HG03139 (cell line): Measurements from ENCODE around the gene ARHGAP40.

Experiments used
- ATAC-seq: cut with Tn5 transposase; IDR thresholded peaks from one replicate; pipeline ENCODE4 v1.9.1; 2021; ENCODE audit not compliant: unreplicated experiment

The ARHGAP40 gene

GRCh38 chr20:38645980-38646858, 44.6 kb downstream of the ARHGAP40 start:
- ATAC-seq, result peak; percentile 77

- ATAC-seq, result no peak
These were observed 47.8 kb downstream of the ARHGAP40 start for GRCh38 chr20:38649275-38649891.

GRCh38 chr20:38650010-38650409, 48.4 kb downstream of the ARHGAP40 start:
- no peak for ATAC-seq

- no peak for ATAC-seq
These were observed 49.5 kb downstream of the ARHGAP40 start for GRCh38 chr20:38651154-38651553.

GRCh38 chr20:38651562-38651961, 50.0 kb downstream of the ARHGAP40 start:
- no peak for ATAC-seq

GRCh38 chr20:38652995-38653394, 51.4 kb downstream of the ARHGAP40 start:
- no peak for ATAC-seq

- no peak for ATAC-seq
These were observed 55.8 kb downstream of the ARHGAP40 start for GRCh38 chr20:38657390-38657789.

- ATAC-seq, result peak; percentile 75
These were observed 57.4 kb downstream of the ARHGAP40 start for GRCh38 chr20:38658879-38659596.

- ATAC-seq, result no peak
These were observed 57.9 kb downstream of the ARHGAP40 start for GRCh38 chr20:38659597-38659880.

GRCh38 chr20:38660429-38660828, 58.8 kb downstream of the ARHGAP40 start:
- no peak for ATAC-seq

- ATAC-seq, result no peak
These were observed 62.1 kb downstream of the ARHGAP40 start for GRCh38 chr20:38663660-38664059.

GRCh38 chr20:38664284-38664683, 62.7 kb downstream of the ARHGAP40 start:
- ATAC-seq, result no peak

GRCh38 chr20:38665094-38665493, 63.5 kb downstream of the ARHGAP40 start:
- ATAC-seq, result no peak

GRCh38 chr20:38665506-38666285, 64.1 kb downstream of the ARHGAP40 start:
- no peak for ATAC-seq

GRCh38 chr20:38667417-38667956, 65.9 kb downstream of the ARHGAP40 start:
- no peak for ATAC-seq

GRCh38 chr20:38669688-38670087, 68.1 kb downstream of the ARHGAP40 start:
- ATAC-seq, result no peak

- ATAC-seq, result no peak
These were observed 69.2 kb downstream of the ARHGAP40 start for GRCh38 chr20:38670786-38671185.

- ATAC-seq, result no peak
These were observed 69.6 kb downstream of the ARHGAP40 start for GRCh38 chr20:38671186-38671585.

- no peak for ATAC-seq
These were observed 70.2 kb downstream of the ARHGAP40 start for GRCh38 chr20:38671701-38672292.

- no peak for ATAC-seq
These were observed 70.9 kb downstream of the ARHGAP40 start for GRCh38 chr20:38672504-38672903.

GRCh38 chr20:38673261-38673660, 71.7 kb downstream of the ARHGAP40 start:
- ATAC-seq, result no peak
